AG09319 (cell line): ENCODE measurements around the gene TCERG1L.

ENCODE experiments used
- DNase-seq: peaks from one replicate; pipeline ENCODE4 v3.0.0-alpha.2; 2010; ENCODE audit warnings: low read depth; ENCODE audit errors: extremely low read depth
- CTCF ChIP-seq: IDR thresholded peaks from 2 replicates; pipeline ENCODE4 v1.5.1; 2011; ENCODE audit warnings: low read depth, mild to moderate bottlenecking, inconsistent platforms, low read length, moderate library complexity

The TCERG1L gene

GRCh38 chr10:131127610-131128009 is 183.9 kb downstream of the TCERG1L start:
- TF ChIP-seq CTCF, result no peak
- no peak for DNase-seq

- no peak for TF ChIP-seq CTCF
- DNase-seq, result no peak
Measured at GRCh38 chr10:131127138-131127589, 184.4 kb downstream of the TCERG1L start.

GRCh38 chr10:131126321-131127137 is 185.0 kb downstream of the TCERG1L start:
- TF ChIP-seq CTCF, result no peak
- no peak for DNase-seq

- no peak for TF ChIP-seq CTCF
- DNase-seq, result no peak
Measured at GRCh38 chr10:131125511-131126225, 185.9 kb downstream of the TCERG1L start.

- TF ChIP-seq CTCF, result no peak
- DNase-seq, result no peak
Measured at GRCh38 chr10:131124945-131125344, 186.6 kb downstream of the TCERG1L start.

- no peak for TF ChIP-seq CTCF
- no peak for DNase-seq
Measured at GRCh38 chr10:131123496-131123895, 188.0 kb downstream of the TCERG1L start.

GRCh38 chr10:131121511-131122035 is 189.9 kb downstream of the TCERG1L start:
- DNase-seq, result no peak
- TF ChIP-seq CTCF, result no peak
